Stimulated activated CD4-positive, alpha-beta T cell treated with anti-CD3 and anti-CD28 coated beads, TNF-alpha, amount 100 ng/mL, for 24 hours (primary cell): ENCODE data around the gene MAP3K3.
"Not testable (repeated sequence)": the region's sequence is repeated elsewhere in the genome, so short reads cannot be mapped to it uniquely, and the experiment has no call there.

Experiments used
- DNase-seq, 3 experiments: peaks; one replicate each; pipeline ENCODE4 v3.0.0-alpha.2; 2020; ENCODE audit warnings: low read depth in 3 of 3

MAP3K3 gene

DNA sequence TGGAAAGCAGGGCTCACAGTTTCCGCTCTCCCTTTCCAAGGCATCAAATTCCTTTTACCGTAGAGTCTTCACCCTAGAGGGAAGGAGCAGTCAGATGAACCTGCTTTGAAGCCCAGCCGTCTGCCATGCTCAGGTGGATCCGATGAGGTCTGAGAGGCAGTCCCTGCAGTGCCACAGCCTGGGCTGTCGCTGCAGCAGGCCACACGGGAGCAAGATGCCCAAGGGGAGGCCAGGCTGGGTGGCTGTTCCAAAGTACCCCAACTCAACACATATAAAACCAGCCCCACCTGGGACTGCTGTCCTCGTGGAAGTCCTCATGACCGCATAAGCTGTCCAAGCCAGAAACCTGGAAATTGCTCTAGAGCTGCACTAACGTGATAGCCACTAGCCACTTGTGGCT, 82.6 kb downstream of the MAP3K3 start:
- DNase-seq, result no peak

DNA sequence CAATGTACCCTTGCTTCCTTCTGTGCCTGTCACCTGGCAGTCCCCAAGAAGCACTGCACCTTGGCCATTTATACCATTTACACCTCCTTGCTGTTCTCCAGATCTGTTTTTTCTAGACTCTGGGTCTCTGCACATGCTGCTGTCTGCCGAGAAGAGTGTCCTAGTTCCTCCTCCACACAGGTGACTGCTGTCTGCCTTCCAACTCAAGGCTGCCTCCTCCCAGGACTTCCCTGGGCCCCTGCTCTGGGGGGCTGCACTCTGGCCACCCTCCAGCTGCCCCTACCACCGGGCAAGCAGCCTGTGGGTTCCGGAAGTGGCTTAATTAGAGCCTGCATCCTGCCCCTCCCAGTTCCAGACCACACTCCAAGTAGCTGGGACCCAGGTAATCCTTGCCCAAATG, 83.4 kb downstream of the MAP3K3 start:
- DNase-seq, result no peak

DNA sequence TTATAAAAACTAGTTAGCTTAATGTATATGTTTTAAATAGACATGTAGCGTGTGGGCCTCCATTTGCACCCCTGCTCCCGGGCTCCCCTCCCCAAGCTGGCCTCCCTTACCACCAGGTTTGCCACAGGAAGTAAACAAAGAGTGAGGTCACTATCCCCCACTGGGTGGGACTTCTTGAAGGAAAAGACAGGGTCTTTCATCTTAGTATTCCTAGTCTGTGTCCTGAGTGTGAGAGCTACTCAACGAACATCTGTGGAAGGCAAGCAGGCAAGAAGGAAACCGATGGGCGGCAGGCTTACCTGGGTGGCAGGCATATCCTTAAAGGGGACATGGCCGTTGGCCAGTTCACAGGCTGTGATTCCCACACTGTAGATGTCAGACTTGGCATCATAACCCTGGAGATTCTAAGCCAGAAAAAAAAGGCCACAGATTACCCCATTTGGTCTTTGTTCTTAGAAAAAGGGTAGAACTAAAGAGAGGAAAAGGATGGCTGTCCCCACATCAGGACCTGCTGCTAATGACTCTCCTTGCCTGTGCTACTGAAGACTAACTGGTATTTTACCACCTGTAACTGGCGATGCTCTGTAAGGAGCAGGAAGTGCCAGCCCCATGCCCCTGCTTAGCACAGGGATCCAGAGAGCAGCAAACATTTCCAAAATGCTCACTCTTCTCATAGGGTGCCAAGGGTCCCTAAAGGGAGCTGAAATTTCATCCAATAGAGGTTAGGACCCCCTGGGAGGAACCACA, 84.3 kb downstream of the MAP3K3 start:
- DNase-seq, result no peak

DNA sequence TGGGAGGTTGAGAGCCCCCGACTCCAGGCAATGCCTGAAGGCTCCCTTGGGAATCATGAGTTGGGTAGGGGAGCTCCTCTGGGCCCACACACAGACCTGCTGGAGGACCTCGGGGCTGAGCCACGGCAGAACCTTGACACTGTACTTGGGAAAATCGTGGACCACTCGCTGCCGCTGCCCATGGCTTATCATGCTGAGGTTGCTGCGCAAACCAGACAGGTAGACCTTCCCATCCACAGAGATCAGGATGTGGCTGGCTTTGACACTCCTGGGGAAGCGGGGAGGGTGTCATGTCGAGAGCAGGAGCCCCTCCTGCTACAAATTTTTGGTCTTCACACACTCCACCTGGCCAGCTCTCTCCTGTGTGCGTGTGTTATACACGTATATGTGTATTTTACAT, 84.9 kb downstream of the MAP3K3 start:
- no peak for DNase-seq

DNA sequence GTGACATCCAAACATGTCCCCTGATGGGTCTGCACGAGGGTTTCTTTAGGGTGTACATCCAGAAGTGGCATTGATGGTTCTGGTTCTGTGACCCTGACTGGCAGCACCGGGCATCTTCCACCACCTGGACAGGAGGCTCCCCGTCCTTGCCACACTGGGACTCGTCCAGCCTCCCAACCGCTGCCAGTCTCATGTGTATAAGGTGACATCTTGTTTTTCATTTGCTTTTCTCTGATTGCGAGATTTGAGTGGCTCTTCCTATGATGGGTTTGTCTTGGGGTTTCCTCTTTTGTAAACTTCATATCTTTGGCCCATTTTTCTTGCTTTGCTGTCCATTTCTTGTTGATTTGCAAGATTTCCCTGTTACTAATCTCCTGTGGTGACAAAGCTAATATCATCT, 86.9 kb downstream of the MAP3K3 start:
- DNase-seq, result no peak

DNA sequence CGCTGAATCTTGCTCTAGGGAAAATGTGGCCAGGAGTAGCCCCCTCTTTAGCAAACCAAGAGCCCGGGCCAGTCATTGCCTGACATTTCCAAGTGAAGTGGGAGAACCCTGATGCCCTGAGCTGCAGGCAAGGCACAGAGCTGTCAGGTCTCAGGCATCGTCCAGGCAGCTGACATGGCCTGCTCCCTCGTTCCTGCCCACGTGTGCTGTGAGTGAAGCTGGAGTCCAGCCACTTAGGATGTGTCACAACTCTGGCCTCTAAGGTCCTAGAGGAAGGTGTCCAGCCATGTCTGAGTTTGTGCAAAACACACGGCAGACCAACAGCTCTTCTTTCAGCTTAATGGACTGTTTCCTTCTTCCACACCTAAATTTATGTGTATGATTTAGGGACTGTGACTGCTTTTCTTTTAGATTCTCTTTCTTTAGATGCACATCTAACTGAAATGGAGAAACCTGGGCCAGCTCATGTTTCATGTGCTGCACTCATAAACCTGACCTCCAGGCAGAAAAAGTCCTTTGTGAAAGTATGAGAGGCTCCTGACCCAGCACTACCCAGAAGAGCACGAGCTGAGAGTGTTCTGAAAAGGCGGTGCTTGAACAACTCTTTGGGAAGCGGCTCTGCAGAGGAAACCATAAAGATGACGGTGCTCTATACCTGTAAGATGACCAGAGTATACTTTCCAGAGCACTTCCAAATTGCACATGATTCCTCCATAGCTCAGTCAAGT, 92.5 kb downstream of the MAP3K3 start:
- DNase-seq, result no peak

DNA sequence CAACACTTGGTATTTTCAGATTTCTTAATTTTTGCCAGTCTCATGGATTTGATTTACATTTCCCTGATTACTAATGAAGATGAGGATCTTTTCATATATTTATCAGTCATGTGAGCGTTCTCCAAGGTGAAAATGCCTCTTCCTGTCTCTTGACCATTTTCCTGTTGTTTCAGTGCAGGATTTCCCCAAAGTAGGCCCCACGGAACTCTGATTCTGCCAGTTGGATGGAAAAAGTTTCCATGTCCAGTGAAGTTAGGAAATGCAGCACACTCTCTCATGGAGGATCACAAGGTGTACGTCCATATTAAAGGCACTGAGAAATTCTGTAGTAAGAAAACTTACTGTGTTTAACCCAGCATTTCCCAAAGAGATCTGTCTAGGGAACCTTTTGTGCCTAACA, 94.2 kb downstream of the MAP3K3 start:
- no peak for DNase-seq

DNA sequence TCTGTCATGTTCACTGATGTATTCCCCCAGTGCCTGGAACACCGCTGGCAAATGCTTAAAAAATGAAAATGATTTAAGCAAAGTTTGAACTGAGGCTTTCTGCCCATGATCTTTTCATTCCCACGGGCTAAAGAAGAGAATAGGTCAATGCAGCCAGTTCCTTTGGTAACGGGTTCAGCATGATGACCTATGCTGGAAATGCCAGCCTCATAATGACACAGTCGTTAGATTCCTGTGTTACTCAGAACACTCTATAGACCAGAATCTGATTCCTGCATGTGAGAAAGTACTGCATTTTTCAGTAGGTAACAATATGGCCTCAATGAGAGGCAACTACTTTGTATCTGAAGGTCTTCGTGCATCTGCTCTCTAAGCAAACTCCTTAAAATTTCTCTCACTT, 96.8 kb downstream of the MAP3K3 start:
- no peak for DNase-seq

DNA sequence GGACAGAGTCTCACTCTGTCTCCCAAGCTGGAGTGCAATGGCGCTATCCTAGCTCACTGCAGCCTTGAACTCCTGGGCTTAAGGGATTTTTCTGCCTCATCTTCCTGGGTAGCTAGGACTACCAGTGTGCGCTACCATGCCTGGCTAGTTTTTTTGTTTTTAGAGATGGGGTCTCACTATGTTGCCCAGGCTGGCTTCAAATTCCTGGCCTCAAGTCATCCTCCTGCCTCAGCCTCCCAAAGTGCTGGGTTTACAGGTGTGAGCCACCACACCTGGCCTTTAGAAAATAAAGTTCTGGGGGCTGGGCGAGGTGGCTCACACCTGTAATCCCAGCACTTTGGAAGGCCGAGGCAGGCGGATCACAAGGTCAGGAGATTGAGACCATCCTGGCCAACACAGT, 98.0 kb downstream of the MAP3K3 start:
- not testable (repeated sequence) for DNase-seq

DNA sequence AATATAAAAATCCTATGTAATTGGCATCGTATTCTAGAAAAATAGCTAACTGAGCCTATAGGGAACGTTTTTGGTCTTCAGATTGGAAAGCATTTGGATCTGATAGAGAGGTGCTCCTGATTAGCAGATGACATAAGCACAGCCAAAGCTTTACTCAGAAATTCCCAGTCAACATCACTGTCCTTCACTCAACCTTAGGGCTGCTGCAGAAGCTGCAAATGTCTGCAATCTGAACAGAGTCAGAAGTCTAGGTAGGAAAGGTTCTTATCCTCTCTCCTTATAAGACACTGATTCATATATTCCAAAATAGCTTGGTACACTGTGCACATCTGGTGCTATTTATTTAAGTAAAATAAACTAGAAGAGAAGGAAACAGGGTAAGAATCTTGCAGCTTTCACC, 100.2 kb downstream of the MAP3K3 start:
- DNase-seq, result no peak

DNA sequence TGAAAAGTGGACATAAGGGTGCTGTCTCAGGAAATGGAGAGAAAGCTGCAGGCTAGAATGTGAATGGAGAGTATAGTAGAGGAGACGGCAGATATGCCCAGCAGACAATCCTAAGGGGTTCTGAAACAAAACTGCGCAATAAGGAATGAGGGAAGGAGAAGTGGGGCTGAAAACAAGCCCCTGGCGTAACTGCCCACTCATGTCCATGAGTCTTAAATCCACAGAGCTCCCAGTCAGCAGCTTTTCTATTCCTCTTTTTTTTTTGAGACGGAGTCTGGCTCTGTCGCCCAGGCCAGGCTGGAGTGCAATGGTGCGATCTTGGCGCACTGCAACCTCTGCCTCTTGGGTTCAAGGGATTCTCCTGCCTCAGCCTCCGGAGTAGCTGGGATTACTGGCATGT, 113.5 kb downstream of the MAP3K3 start:
- DNase-seq, result no peak

DNA sequence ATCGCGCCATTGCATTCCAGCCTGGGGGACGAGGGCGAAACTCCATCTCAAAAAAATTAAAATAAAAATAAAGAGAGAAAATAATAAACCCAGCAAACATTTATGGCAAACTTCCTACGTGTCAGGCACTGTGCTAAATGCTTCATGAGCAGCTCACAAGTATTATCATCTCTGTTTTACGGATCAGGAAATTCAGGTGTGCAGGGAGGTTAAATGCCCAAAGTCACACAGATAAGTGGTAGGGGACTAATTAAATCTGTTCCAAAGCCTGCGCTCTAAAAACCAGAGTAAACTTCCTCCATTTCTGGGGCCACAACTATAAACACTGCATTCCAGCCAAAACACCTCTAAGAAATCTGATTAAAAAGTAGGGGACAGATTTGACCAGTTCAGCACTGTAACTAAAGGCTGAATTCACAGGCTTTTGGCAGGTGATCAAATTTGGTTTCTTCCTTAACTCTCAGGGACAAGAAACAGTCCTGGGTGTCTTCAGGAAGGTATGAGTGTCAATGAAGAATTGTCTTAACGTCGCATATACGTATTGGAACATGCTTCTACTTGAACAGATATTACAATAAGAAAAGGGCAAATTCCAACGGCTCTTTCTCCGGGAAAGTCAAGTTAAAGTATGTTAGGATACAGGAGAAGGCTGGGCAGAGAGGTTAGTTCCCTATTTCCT, 118.4 kb downstream of the MAP3K3 start:
- no peak for DNase-seq

DNA sequence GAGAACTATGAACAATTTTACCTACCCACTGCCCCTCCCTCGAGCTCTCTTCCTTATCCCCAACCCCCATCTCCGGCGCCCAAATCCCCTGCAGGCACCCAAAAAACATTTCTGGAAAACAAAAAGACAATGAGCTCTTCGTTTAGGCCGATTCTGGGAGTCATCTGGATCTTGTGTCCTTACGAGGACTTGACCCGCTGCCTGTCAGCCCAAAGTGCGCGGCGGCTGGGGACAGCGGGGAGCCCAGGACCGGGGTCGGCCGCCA, 118.9 kb downstream of the MAP3K3 start:
- no peak for DNase-seq

DNA sequence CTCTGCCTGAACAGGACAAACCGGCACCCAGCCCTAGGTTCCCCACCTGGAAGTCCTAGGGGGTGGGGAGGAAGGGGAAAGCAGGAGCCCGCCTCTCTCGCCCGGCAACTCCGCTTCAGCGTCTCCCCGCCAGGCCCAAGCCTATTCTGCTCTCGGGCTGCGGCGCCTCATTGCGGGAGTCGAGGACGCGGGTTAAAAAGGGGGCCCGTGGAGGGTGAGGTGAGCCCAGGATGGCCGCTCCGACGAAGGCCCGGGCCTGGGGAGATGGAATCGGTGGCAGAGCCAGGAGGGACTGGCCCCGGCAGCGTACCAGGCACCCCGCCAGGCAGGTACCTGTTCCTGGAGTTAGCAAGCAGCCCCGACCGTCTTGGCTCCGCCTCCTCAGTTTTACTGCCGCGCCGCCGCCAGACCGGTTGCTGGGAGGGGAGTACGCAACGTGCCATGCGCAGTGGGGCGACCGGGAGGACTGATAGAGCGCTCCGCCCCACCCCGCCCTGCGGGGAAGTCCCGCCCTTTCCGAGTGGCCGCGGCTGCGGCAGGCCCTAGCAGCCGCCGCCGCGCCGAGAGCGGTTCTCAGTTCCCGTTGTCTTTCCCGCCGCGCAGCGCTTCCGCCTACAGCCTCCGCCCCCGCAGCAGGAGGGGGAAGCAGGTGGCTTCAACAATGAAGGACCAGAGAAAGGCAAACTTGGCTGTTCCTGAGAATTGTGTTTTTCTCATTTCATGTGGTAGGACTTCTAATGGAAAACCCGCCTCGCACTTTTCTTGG, 119.4 kb downstream of the MAP3K3 start, which contains the start of gene STRADA:
STRADA (minus strand) TSS at position 392 of the 766 bp plus-strand sequence. CDS start 13,430 bp downstream, outside the sequence.
- DNase-seq, result peak; percentile 97 to 99 (median 98)
